ENCODE measurements around the gene SMPD3. TPM values are rescaled to one million over a fixed set of nuclear protein-coding genes. Genes with fewer than 3 reads are reported as not detected.

The SMPD3 gene
- total RNA-seq, 1 experiment from 2014 or later: 0.17 TPM

GRCh38 chr16:68486502-68487202, 38.3 kb upstream of the SMPD3 start:
- intact Hi-C loops (cut with micrococcal nuclease; ENCODE audit: unreplicated experiment): no loop called here
- Histone ChIP-seq H3K9me3 (ENCODE audit: low read depth, low read length, poor library complexity, severe bottlenecking) (no peaks in the 10 kb centered on the region), H3K4me1 (ENCODE audit: insufficient read depth, low read length, poor library complexity, severe bottlenecking) (no peaks in the 10 kb centered on the region), H3K36me3 (ENCODE audit: insufficient read depth, low read length, poor library complexity, severe bottlenecking) (no peaks in the 10 kb centered on the region), H3K4me3 (ENCODE audit: low read depth, low read length, poor library complexity, severe bottlenecking) (no peak overlapping the region), H3K27me3 (replicated peaks; ENCODE audit: insufficient read depth, low read depth, low read length, poor library complexity) (no peaks in the 10 kb centered on the region), H3K27ac (ENCODE audit: low read depth, low read length, poor library complexity, severe bottlenecking) (no peak overlapping the region)
- TF ChIP-seq CTCF (conservative IDR thresholded peaks at IDR 0.05; ENCODE audit: low read depth, low read length): no peak
- TF ChIP-seq EZH2 (IDR thresholded peaks at IDR 0.05; ENCODE audit: borderline replicate concordance, low read depth, low read length, poor library complexity, severe bottlenecking): no peak
- DNase-seq (ENCODE audit: low spot score): no peak
- ChIA-PET POLR2A (ENCODE audit: low non-redundant PET) (interaction anchor here (0.6 kb wide), 1 partner anchor 357 kb away, joined by 3 read pairs; the partner anchor contains the start of gene TANGO6), CTCF (no interaction called here)
- no TSS peak for BruUV-seq (replicated peaks)

GRCh38 chr16:68481636-68482035, 33.3 kb upstream of the SMPD3 start:
- no peak overlapping the region for H3K27ac ChIP-seq (ENCODE audit: low read depth, low read length, poor library complexity, severe bottlenecking)
- peaks cover 6% of the 10 kb centered on the region for H3K27me3 ChIP-seq (replicated peaks; ENCODE audit: insufficient read depth, low read depth, low read length, poor library complexity)
- intact Hi-C loops (cut with micrococcal nuclease; ENCODE audit: unreplicated experiment): loop anchor here (5.0 kb wide), 1 partner anchor 34 kb away; the partner anchor contains the start of gene SMPD3
- ChIA-PET POLR2A (ENCODE audit: low non-redundant PET) (no interaction called here), CTCF (no interaction called here)
- H3K36me3 ChIP-seq (ENCODE audit: insufficient read depth, low read length, poor library complexity, severe bottlenecking): no peaks in the 10 kb centered on the region
- DNase-seq (ENCODE audit: low spot score): no peak
- no TSS peak for BruUV-seq (replicated peaks)
- H3K4me3 ChIP-seq (ENCODE audit: low read depth, low read length, poor library complexity, severe bottlenecking): no peak overlapping the region
- no peaks in the 10 kb centered on the region for H3K9me3 ChIP-seq (ENCODE audit: low read depth, low read length, poor library complexity, severe bottlenecking)
- TF ChIP-seq EZH2 (IDR thresholded peaks at IDR 0.05; ENCODE audit: borderline replicate concordance, low read depth, low read length, poor library complexity, severe bottlenecking) (no peak), CTCF (conservative IDR thresholded peaks at IDR 0.05; ENCODE audit: low read depth, low read length) (no peak)
- no peaks in the 10 kb centered on the region for H3K4me1 ChIP-seq (ENCODE audit: insufficient read depth, low read length, poor library complexity, severe bottlenecking)

GRCh38 chr16:68480084-68480995, 32.0 kb upstream of the SMPD3 start:
- Histone ChIP-seq H3K27me3 (replicated peaks; ENCODE audit: insufficient read depth, low read depth, low read length, poor library complexity) (peaks cover 6% of the 10 kb centered on the region), H3K4me3 (ENCODE audit: low read depth, low read length, poor library complexity, severe bottlenecking) (no peak overlapping the region), H3K27ac (ENCODE audit: low read depth, low read length, poor library complexity, severe bottlenecking) (no peak overlapping the region), H3K9me3 (ENCODE audit: low read depth, low read length, poor library complexity, severe bottlenecking) (no peaks in the 10 kb centered on the region), H3K4me1 (ENCODE audit: insufficient read depth, low read length, poor library complexity, severe bottlenecking) (no peaks in the 10 kb centered on the region), H3K36me3 (ENCODE audit: insufficient read depth, low read length, poor library complexity, severe bottlenecking) (no peaks in the 10 kb centered on the region)
- intact Hi-C loops (cut with micrococcal nuclease; ENCODE audit: unreplicated experiment): loop anchor here (5.0 kb wide), 1 partner anchor 33 kb away; the partner anchor contains the start of gene SMPD3
- POLR2A ChIA-PET (ENCODE audit: low non-redundant PET): no interaction called here
- DNase-seq (ENCODE audit: low spot score): no peak
- no peak for TF ChIP-seq CTCF (conservative IDR thresholded peaks at IDR 0.05; ENCODE audit: low read depth, low read length)
- no peak for TF ChIP-seq EZH2 (IDR thresholded peaks at IDR 0.05; ENCODE audit: borderline replicate concordance, low read depth, low read length, poor library complexity, severe bottlenecking)
- no TSS peak for BruUV-seq (replicated peaks)
- CTCF ChIA-PET: no interaction called here
